ENCODE data around the gene YWHAH. TPM values are rescaled to one million over a fixed set of nuclear protein-coding genes. Genes with fewer than 3 reads are reported as not detected.

YWHAH gene
- total and polyA plus RNA-seq, 2 of the 4 experiments (the other 2 are of a cell fraction) = 147 to 173 TPM

DNA sequence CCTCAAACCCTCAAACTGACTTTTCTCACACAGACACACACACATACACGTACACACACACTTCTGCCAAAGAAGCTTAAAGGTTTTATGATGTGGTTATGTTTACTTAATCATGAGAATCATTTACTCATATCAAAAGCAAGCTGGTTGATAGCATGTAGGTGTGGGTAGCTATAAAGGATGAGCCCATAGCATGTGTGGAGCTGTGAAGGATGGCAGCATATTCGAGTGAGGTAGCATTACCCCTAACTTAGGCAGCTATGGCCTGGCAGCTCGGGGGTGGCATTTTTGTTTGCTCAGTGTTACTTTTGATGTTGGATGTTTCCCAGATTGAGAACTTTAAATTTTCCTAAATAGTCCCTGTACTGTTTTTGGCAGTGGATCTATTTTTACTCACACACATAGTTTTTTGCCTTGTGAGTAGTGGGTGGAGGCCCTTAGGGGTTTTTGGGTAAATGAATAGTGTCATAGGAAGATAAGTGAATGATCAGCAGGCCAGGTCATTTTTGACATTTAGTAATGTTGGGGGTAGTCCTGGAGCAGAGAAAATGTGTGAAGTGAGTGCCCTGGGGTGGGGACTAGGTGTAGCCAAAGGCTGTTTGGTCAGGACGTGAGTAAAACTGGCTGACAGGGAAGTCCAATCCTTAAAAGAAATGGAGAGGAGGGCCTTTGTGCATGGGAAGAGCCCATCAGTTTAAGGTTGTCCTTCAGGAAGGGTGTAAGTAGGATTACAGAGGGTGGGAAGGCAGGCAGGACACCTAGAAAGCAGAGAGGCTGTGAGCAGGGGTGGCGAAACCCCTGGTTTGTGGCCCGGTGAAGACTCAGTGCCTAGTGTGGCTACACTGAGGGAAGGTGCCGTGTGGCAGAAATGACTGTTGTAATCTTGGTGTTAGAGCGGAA lies 7.1 kb downstream of the YWHAH start:
- H3K27me3 ChIP-seq (ENCODE audit: control insufficient read depth, insufficient read depth, low read length) = no peaks in the 10 kb centered on the region
- in situ Hi-C loops (cut with MboI; ENCODE audit: low sequenced_read_pairs) = loop anchor here (25.0 kb wide), 2 partner anchors 389 to 861 kb away; partner anchors contain the start of gene TIMP3
- H2AK9ac ChIP-seq (replicated peaks; ENCODE audit: low read depth, low read length, poor library complexity) = peak overlapping the region; percentile 76
- H3K18ac ChIP-seq (ENCODE audit: low read depth, low read length) = 0 out of 2 replicates have a peak overlapping the region, but pooled peaks have one; percentile 19
- H4K20me1 ChIP-seq (ENCODE audit: insufficient read depth, low read length) = peaks cover 83% of the 10 kb centered on the region
- H2BK120ac ChIP-seq (ENCODE audit: low read depth, low read length) = no peak overlapping the region
- H3K14ac ChIP-seq (replicated peaks; ENCODE audit: low read depth, low read length) = peak overlapping the region; percentile 63
- H3K4ac ChIP-seq (ENCODE audit: low read depth, low read length) = peak overlapping the region; percentile 39
- no peaks in the 10 kb centered on the region for H3K9me3 ChIP-seq (ENCODE audit: control insufficient read depth, insufficient read depth, low read length)
- H3K36me3 ChIP-seq (ENCODE audit: control insufficient read depth, insufficient read depth, low read length) = peaks cover 17% of the 10 kb centered on the region
- WGBS, 2 experiments (ENCODE audit: extremely low coverage in 2 of 2, insufficient read length in 1 of 2) = 85% methylated on average over 4 of the region's 8 CpGs; no CpG with 5 or more reads in 1 of the 2 experiments
- TF ChIP-seq RAD21 (IDR thresholded peaks at IDR 0.05; ENCODE audit: low read length) (no peak), CEBPB (IDR thresholded peaks at IDR 0.05; ENCODE audit: low read depth, low read length) (no peak), POLR2A (IDR thresholded peaks at IDR 0.05; ENCODE audit: low read depth, low read length) (no peak), FOS (IDR thresholded peaks at IDR 0.05; ENCODE audit: low read depth, low read length) (no peak), RFX5 (IDR thresholded peaks at IDR 0.05; ENCODE audit: low read depth, low read length) (no peak), BHLHE40 (IDR thresholded peaks at IDR 0.05; ENCODE audit: low read depth, low read length) (no peak), MAFK (IDR thresholded peaks at IDR 0.05; ENCODE audit: low read depth, low read length) (no peak), CHD1 (IDR thresholded peaks at IDR 0.05; ENCODE audit: low read depth, low read length) (no peak), SMC3 (IDR thresholded peaks at IDR 0.05; ENCODE audit: low read depth, low read length) (no peak)
- TF ChIP-seq, protein P1, sequence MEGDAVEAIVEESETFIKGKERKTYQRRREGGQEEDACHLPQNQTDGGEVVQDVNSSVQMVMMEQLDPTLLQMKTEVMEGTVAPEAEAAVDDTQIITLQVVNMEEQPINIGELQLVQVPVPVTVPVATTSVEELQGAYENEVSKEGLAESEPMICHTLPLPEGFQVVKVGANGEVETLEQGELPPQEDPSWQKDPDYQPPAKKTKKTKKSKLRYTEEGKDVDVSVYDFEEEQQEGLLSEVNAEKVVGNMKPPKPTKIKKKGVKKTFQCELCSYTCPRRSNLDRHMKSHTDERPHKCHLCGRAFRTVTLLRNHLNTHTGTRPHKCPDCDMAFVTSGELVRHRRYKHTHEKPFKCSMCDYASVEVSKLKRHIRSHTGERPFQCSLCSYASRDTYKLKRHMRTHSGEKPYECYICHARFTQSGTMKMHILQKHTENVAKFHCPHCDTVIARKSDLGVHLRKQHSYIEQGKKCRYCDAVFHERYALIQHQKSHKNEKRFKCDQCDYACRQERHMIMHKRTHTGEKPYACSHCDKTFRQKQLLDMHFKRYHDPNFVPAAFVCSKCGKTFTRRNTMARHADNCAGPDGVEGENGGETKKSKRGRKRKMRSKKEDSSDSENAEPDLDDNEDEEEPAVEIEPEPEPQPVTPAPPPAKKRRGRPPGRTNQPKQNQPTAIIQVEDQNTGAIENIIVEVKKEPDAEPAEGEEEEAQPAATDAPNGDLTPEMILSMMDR (conservative IDR thresholded peaks at IDR 0.05; ENCODE audit: low read depth, low read length) = no peak
- TF ChIP-seq, protein P2, sequence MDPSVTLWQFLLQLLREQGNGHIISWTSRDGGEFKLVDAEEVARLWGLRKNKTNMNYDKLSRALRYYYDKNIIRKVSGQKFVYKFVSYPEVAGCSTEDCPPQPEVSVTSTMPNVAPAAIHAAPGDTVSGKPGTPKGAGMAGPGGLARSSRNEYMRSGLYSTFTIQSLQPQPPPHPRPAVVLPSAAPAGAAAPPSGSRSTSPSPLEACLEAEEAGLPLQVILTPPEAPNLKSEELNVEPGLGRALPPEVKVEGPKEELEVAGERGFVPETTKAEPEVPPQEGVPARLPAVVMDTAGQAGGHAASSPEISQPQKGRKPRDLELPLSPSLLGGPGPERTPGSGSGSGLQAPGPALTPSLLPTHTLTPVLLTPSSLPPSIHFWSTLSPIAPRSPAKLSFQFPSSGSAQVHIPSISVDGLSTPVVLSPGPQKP (IDR thresholded peaks at IDR 0.05; ENCODE audit: borderline replicate concordance, low read depth, low read length) = no peak
- peak overlapping the region; percentile 32 for H2BK20ac ChIP-seq (ENCODE audit: low read depth, low read length)
- no peak overlapping the region for H3K4me2 ChIP-seq (ENCODE audit: low read depth, low read length)
- H4K91ac ChIP-seq (ENCODE audit: insufficient read depth, low read depth, low read length) = peak overlapping the region; percentile 35; the same call in 1 of the 2 replicates
- H3K27ac ChIP-seq (ENCODE audit: insufficient read depth, low read length) = peak overlapping the region; percentile 33; the same call in 1 of the 2 replicates
- peaks cover 15% of the 10 kb centered on the region for H3K4me1 ChIP-seq (ENCODE audit: control insufficient read depth, insufficient read depth, low read length)
- no peak for DNase-seq
- no peak overlapping the region for H3K56ac ChIP-seq (ENCODE audit: extremely low read depth, insufficient read depth, low read length)
- H3K4me3 ChIP-seq (ENCODE audit: insufficient read depth, low read depth, low read length) = no peak overlapping the region
- H3K9me1 ChIP-seq (ENCODE audit: insufficient read depth, low read length) = peaks cover 30% of the 10 kb centered on the region
- H2AFZ ChIP-seq (replicated peaks; ENCODE audit: low read length, poor library complexity) = no peak overlapping the region
- BruUV-seq (replicated peaks) = no TSS peak
- peak; percentile 7; the same call in 1 of the 2 replicates for ATAC-seq (ENCODE audit: low read depth)
- H3K23ac ChIP-seq (ENCODE audit: low read depth, low read length) = peak overlapping the region; percentile 67
- peak overlapping the region; percentile 64 for H2AK5ac ChIP-seq (ENCODE audit: low read depth, low read length)
- H3K9ac ChIP-seq (ENCODE audit: low read depth, low read length) = no peak overlapping the region
- peaks cover 42 to 79% of the 10 kb centered on the region in 2 experiments for H3K79me1 ChIP-seq (ENCODE audit: low read depth in 1 of 2, low read length in 2 of 2)
- ChIA-PET POLR2A (ENCODE audit: unreplicated experiment) (no interaction called here), CTCF (interaction anchor here (0.8 kb wide), 1 partner anchor 26 kb away, joined by 3 read pairs; no protein-coding TSS in a partner anchor)
- intact Hi-C loops (cut with micrococcal nuclease) = loop anchor here (5.0 kb wide), 3 partner anchors 124 to 389 kb away; partner anchors contain the start of genes DEPDC5 and PRR14L
- peak overlapping the region; percentile 25; the same call in 1 of the 2 replicates for H4K5ac ChIP-seq (ENCODE audit: low read depth, low read length)
- 0 out of 3 replicates have a peak overlapping the region, but pooled peaks have one; percentile 21 for H2BK15ac ChIP-seq (ENCODE audit: low read depth, low read length)
- dilution Hi-C loops (cut with HindIII; ENCODE audit: low sequenced_read_pairs, unreplicated experiment) = no loop called here
- peak overlapping the region; percentile 48 for H2BK5ac ChIP-seq (ENCODE audit: low read depth, low read length, poor library complexity, severe bottlenecking)
- H4K8ac ChIP-seq (ENCODE audit: low read depth in 2 of 2, low read length in 2 of 2) = peak overlapping the region in 1 of 2 experiments; percentile 30; a peak in 2 of 4 replicates
